ENCODE data around the gene BPTF.
"Not testable (repeated sequence)": the region's sequence is repeated elsewhere in the genome, so short reads cannot be mapped to it uniquely, and the experiment has no call there.

BPTF gene

DNA sequence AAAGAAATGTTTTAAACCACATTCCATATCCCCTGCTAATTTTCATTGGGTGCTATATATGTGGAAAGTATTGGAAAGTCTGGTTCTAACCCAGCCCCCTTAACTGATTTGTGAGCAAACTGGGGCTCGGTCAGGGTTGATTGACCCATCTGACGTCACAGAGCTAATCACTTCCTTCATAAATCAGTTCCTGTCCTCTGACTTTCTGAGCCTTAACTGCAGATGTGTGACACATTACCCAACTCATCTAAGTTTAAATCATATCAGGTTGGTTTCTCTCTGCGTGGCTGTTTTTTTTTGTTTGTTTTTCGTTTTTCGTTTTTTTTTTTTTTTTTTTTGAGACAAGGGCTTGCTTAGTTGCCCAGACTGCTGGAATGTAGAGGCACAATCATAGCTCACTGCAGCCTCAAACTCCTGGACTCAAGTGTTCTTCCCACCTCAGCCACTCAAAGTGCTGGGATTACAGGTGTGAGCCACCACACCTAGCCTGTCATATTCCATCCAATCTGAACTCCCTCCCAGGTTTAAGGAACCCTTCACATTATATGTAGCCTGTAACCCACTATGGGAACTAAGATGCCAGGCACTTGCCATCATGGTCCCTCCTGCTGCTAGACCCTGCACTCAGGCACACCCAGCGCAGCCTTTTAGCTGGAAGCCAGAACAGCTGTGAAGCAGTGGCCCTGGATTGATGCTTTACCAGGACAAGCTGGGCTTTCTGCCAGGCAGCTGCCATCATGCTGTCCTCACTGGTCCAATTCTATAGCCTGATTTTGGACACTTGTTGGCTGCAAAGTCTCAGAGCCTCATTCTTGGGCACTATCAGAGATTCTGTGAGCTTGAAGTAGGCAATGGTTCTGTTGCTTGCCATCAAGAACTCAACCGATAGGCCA, 6.9 kb upstream of the BPTF start:
- Histone ChIP-seq H2AFZ (ENCODE audit: low read depth, low read length, severe bottlenecking) (no peak overlapping the region), H3K27ac (ENCODE audit: low read depth, low read length) (peak overlapping the region; percentile 97), H3K79me2 (ENCODE audit: insufficient read depth, low read length) (no peaks in the 10 kb centered on the region), H4K20me1 (ENCODE audit: low read depth, low read length) (no peaks in the 10 kb centered on the region), H3K4me2 (ENCODE audit: low read depth, low read length, poor library complexity, severe bottlenecking) (peak overlapping the region; percentile 72), H3K9ac (ENCODE audit: low read length) (peak overlapping the region; percentile 47), H3K36me3 (ENCODE audit: low read length) (no peaks in the 10 kb centered on the region), H3K4me3 (ENCODE audit: insufficient read depth, low read length, poor library complexity, severe bottlenecking) (no peak overlapping the region), H3K27me3 (ENCODE audit: low read length) (no peaks in the 10 kb centered on the region), H3K9me2 (replicated peaks; ENCODE audit: insufficient read depth, low read length) (no peaks in the 10 kb centered on the region), H3K9me3 (ENCODE audit: insufficient read depth, low read length) (no peaks in the 10 kb centered on the region), H3F3A (ENCODE audit: insufficient read depth) (peaks cover 92% of the 10 kb centered on the region)
- no peak for TF ChIP-seq EZH2phosphoT487 (conservative IDR thresholded peaks at IDR 0.05; ENCODE audit: low read length)

DNA sequence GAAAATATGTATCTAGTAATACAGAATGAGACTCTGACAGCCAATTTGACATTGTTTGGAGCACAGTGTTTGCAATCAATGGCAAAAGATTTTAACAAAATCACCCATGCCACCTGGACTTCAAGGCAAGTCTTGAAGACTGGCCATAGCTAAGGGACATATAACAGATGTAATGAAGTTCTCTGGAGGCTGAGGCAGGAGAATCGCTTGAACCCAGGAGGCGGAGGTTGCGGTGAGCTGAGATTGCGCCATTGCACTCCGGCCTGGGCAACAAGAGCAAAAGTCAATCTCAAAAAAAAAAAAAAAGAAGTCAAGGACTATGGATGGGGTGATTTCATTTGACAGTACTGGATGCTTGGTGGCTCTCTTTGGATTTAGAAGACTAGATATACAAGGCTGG, 5.6 kb upstream of the BPTF start:
- peaks cover 92% of the 10 kb centered on the region for H3F3A ChIP-seq (ENCODE audit: insufficient read depth)

DNA sequence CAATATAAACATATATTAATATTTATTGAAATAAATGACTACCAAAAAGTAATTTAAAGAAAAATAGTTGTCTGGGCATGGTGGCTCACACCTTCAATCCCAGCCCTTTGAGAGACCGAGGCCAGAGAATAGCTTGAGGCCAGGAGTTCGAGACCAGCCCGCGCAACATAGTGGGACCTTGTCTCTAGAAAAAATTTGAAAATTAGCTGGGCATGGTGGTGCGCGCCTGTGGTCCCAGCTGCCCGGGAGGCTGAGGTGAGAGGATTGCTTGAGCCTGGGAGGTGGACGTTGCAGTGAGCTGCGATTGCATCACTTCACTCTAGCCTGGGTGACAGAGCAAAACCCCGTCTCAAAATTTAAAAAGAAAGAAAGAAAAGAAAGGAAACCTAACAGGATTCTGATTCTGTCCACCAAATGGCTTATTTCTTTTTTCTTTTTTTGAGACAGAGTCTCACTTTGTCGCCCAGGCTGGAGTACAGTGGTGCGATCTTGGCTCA, 3.4 kb upstream of the BPTF start:
- no peak overlapping the region for H3K4me3 ChIP-seq (ENCODE audit: insufficient read depth, low read length, poor library complexity, severe bottlenecking)
- H3K9me3 ChIP-seq (ENCODE audit: insufficient read depth, low read length), result no peaks in the 10 kb centered on the region
- H3K79me2 ChIP-seq (ENCODE audit: insufficient read depth, low read length), result peaks cover 5% of the 10 kb centered on the region
- peak overlapping the region; percentile 97 for H3K27ac ChIP-seq (ENCODE audit: low read depth, low read length)
- no peaks in the 10 kb centered on the region for H4K20me1 ChIP-seq (ENCODE audit: low read depth, low read length)
- no peaks in the 10 kb centered on the region for H3K36me3 ChIP-seq (ENCODE audit: low read length)
- H3K4me2 ChIP-seq (ENCODE audit: low read depth, low read length, poor library complexity, severe bottlenecking), result peak overlapping the region; percentile 60
- peaks cover 79% of the 10 kb centered on the region for H3F3A ChIP-seq (ENCODE audit: insufficient read depth)
- H3K9ac ChIP-seq (ENCODE audit: low read length), result no peak overlapping the region
- H3K27me3 ChIP-seq (ENCODE audit: low read length), result no peaks in the 10 kb centered on the region
- TF ChIP-seq EZH2phosphoT487 (conservative IDR thresholded peaks at IDR 0.05; ENCODE audit: low read length), result no peak
- TF ChIP-seq, protein P1, sequence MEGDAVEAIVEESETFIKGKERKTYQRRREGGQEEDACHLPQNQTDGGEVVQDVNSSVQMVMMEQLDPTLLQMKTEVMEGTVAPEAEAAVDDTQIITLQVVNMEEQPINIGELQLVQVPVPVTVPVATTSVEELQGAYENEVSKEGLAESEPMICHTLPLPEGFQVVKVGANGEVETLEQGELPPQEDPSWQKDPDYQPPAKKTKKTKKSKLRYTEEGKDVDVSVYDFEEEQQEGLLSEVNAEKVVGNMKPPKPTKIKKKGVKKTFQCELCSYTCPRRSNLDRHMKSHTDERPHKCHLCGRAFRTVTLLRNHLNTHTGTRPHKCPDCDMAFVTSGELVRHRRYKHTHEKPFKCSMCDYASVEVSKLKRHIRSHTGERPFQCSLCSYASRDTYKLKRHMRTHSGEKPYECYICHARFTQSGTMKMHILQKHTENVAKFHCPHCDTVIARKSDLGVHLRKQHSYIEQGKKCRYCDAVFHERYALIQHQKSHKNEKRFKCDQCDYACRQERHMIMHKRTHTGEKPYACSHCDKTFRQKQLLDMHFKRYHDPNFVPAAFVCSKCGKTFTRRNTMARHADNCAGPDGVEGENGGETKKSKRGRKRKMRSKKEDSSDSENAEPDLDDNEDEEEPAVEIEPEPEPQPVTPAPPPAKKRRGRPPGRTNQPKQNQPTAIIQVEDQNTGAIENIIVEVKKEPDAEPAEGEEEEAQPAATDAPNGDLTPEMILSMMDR (IDR thresholded peaks at IDR 0.05; ENCODE audit: insufficient read depth, low read length, poor library complexity, severe bottlenecking), result no peak
- H2AFZ ChIP-seq (ENCODE audit: low read depth, low read length, severe bottlenecking), result no peak overlapping the region
- no peaks in the 10 kb centered on the region for H3K9me2 ChIP-seq (replicated peaks; ENCODE audit: insufficient read depth, low read length)

More for the DNA sequence above, 5.6 kb upstream of the BPTF start:
- H3K36me3 ChIP-seq (ENCODE audit: low read length), result no peaks in the 10 kb centered on the region
- H3K4me3 ChIP-seq (ENCODE audit: insufficient read depth, low read length, poor library complexity, severe bottlenecking), result no peak overlapping the region
- H3K79me2 ChIP-seq (ENCODE audit: insufficient read depth, low read length), result no peaks in the 10 kb centered on the region
- no peaks in the 10 kb centered on the region for H4K20me1 ChIP-seq (ENCODE audit: low read depth, low read length)
- H3K9ac ChIP-seq (ENCODE audit: low read length), result no peak overlapping the region; the same call in 1 of the 2 replicates
- no peak for TF ChIP-seq EZH2phosphoT487 (conservative IDR thresholded peaks at IDR 0.05; ENCODE audit: low read length)
- TF ChIP-seq, protein P1 (IDR thresholded peaks at IDR 0.05; ENCODE audit: insufficient read depth, low read length, poor library complexity, severe bottlenecking), result no peak
- H3K27ac ChIP-seq (ENCODE audit: low read depth, low read length), result peak overlapping the region; percentile 97
- peak overlapping the region; percentile 52 for H3K4me2 ChIP-seq (ENCODE audit: low read depth, low read length, poor library complexity, severe bottlenecking)
- no peak overlapping the region for H2AFZ ChIP-seq (ENCODE audit: low read depth, low read length, severe bottlenecking)
- H3K9me2 ChIP-seq (replicated peaks; ENCODE audit: insufficient read depth, low read length), result no peaks in the 10 kb centered on the region
- H3K27me3 ChIP-seq (ENCODE audit: low read length), result no peaks in the 10 kb centered on the region
- no peaks in the 10 kb centered on the region for H3K9me3 ChIP-seq (ENCODE audit: insufficient read depth, low read length)

DNA sequence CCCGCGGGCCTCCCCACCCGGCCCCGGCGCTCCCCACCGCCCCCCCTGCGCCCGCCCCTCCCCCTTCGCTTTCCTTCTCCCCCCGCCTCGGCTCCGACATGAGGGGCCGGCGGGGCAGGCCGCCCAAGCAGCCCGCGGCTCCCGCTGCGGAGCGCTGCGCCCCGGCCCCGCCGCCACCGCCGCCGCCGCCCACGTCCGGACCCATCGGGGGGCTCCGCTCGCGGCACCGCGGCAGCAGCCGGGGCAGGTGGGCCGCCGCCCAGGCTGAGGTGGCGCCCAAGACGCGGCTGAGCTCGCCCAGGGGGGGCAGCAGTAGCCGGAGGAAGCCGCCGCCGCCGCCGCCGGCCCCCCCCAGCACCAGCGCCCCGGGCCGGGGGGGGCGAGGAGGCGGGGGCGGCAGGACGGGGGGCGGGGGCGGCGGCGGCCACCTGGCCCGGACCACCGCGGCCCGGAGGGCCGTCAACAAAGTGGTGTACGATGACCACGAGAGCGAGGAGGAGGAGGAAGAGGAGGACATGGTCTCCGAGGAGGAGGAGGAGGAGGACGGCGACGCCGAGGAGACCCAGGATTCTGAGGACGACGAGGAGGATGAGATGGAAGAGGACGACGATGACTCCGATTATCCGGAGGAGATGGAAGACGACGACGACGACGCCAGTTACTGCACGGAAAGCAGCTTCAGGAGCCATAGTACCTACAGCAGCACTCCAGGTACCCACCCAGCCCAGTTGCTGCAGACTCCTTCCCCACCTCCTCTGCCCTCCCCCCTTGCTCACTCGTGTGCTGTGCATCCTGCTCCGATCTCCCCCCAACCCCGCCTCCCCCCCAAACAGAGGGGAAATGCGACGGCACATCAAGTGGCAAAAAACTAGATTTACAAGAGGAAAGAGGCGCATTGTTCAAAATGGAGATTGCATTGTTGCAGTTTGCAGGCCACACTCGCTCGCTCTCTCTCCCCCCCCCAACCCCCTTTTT, 611 bp downstream of the BPTF start:
- H4K20me1 ChIP-seq (ENCODE audit: low read depth, low read length); H3K9me2 ChIP-seq (replicated peaks; ENCODE audit: insufficient read depth, low read length); H2AFZ ChIP-seq (ENCODE audit: low read depth, low read length, severe bottlenecking); H3K9me3 ChIP-seq (ENCODE audit: insufficient read depth, low read length); H3K27me3 ChIP-seq (ENCODE audit: low read length); H3K36me3 ChIP-seq (ENCODE audit: low read length): not testable (repeated sequence)
- H3K4me3 ChIP-seq (ENCODE audit: insufficient read depth, low read length, poor library complexity, severe bottlenecking), result peak overlapping the region; percentile 68
- H3K27ac ChIP-seq (ENCODE audit: low read depth, low read length), result peak overlapping the region; percentile 97
- H3K4me2 ChIP-seq (ENCODE audit: low read depth, low read length, poor library complexity, severe bottlenecking), result peak overlapping the region; percentile 88
- peak overlapping the region; percentile 94 for H3K9ac ChIP-seq (ENCODE audit: low read length)
- H3F3A ChIP-seq (ENCODE audit: insufficient read depth), result peaks cover 55% of the 10 kb centered on the region
- peaks cover 45% of the 10 kb centered on the region for H3K79me2 ChIP-seq (ENCODE audit: insufficient read depth, low read length)

Measured in SU-DHL-6 (cell line).